Measurements from ENCODE around the gene POU4F1. TPM values are rescaled to one million over a fixed set of nuclear protein-coding genes. Genes with fewer than 3 reads are reported as not detected.
A peak's percentile ranks its signal among the peaks of the same experiment; 100 is the strongest.

The POU4F1 gene
- total and polyA plus RNA-seq, 2 of the 13 experiments (the other 11 are each of a cell fraction or from before 2014, with no cell fraction given): 1.0 to 1.1 TPM

- no peak for TF ChIP-seq ARID2 (CRISPR knock-in tag; IDR thresholded peaks at IDR 0.05; ENCODE audit: borderline replicate concordance)
- no peak for TF ChIP-seq ZNF598 (CRISPR knock-in tag; IDR thresholded peaks at IDR 0.05; ENCODE audit: borderline replicate concordance)
- no peak for TF ChIP-seq PLRG1 (conservative IDR thresholded peaks at IDR 0.05)
- no peak for TF ChIP-seq ZNF570 (CRISPR knock-in tag; IDR thresholded peaks at IDR 0.05; ENCODE audit: borderline replicate concordance)
- no peak for TF ChIP-seq ZNF891 (CRISPR knock-in tag; IDR thresholded peaks at IDR 0.05)
- TF ChIP-seq MIER3 (CRISPR knock-in tag; IDR thresholded peaks at IDR 0.05; ENCODE audit: borderline replicate concordance): no peak
- TF ChIP-seq MATR3 (CRISPR knock-in tag; IDR thresholded peaks at IDR 0.05): no peak
- TF ChIP-seq SP140L (CRISPR knock-in tag; IDR thresholded peaks at IDR 0.05; ENCODE audit: borderline replicate concordance): no peak
- TF ChIP-seq ZNF652 (CRISPR knock-in tag; IDR thresholded peaks at IDR 0.05; ENCODE audit: borderline replicate concordance, low read depth): no peak
- TF ChIP-seq ZNF672 (CRISPR knock-in tag; IDR thresholded peaks at IDR 0.05): no peak
- TF ChIP-seq KDM6A (CRISPR knock-in tag; IDR thresholded peaks at IDR 0.05; ENCODE audit: low read depth): no peak
- no peak for TF ChIP-seq ZNF460 (CRISPR knock-in tag; IDR thresholded peaks at IDR 0.05; ENCODE audit: borderline replicate concordance)
- no peak for TF ChIP-seq DRAP1 (CRISPR knock-in tag; IDR thresholded peaks at IDR 0.05)
- TF ChIP-seq PCBP1 (IDR thresholded peaks at IDR 0.05; ENCODE audit: borderline replicate concordance, low read depth, low read length): no peak
- TF ChIP-seq NAIF1 (CRISPR knock-in tag; IDR thresholded peaks at IDR 0.05; ENCODE audit: borderline replicate concordance): no peak
- TF ChIP-seq CHCHD3 (CRISPR knock-in tag; IDR thresholded peaks at IDR 0.05): no peak
- peak; percentile 38; the same call in 1 of the 2 replicates for TF ChIP-seq SALL1 (CRISPR knock-in tag; IDR thresholded peaks at IDR 0.05)
- no peak for TF ChIP-seq ZNF512 (CRISPR knock-in tag; IDR thresholded peaks at IDR 0.05)
- no peak for TF ChIP-seq ZNF513 (CRISPR knock-in tag; conservative IDR thresholded peaks at IDR 0.05)
- no peak for TF ChIP-seq ZMYM4 (CRISPR knock-in tag; IDR thresholded peaks at IDR 0.05)
- no peak for TF ChIP-seq ZNF556 (CRISPR knock-in tag; IDR thresholded peaks at IDR 0.05; ENCODE audit: borderline replicate concordance)
- TF ChIP-seq ATF2 (CRISPR knock-in tag; IDR thresholded peaks at IDR 0.05): no peak
- no peak for TF ChIP-seq MTA1 (CRISPR knock-in tag; IDR thresholded peaks at IDR 0.05; ENCODE audit: borderline replicate concordance)
- no peak for TF ChIP-seq ZNF777 (CRISPR knock-in tag; IDR thresholded peaks at IDR 0.05)
- no peak for TF ChIP-seq SIN3B (IDR thresholded peaks at IDR 0.05; ENCODE audit: low read length)
- peak; percentile 32; the same call in 1 of the 2 replicates for TF ChIP-seq SATB2 (CRISPR knock-in tag; IDR thresholded peaks at IDR 0.05)
- TF ChIP-seq RBFOX2 (IDR thresholded peaks at IDR 0.05; ENCODE audit: low read depth, low read length): no peak
- no peak for TF ChIP-seq MAFF (IDR thresholded peaks at IDR 0.05; ENCODE audit: low read depth, low read length)
- no peak for TF ChIP-seq ZIK1 (CRISPR knock-in tag; IDR thresholded peaks at IDR 0.05; ENCODE audit: borderline replicate concordance, low read depth)
- TF ChIP-seq ZNF746 (CRISPR knock-in tag; IDR thresholded peaks at IDR 0.05): no peak
Observed at GRCh38 chr13:78589206-78589605, 14.1 kb downstream of the POU4F1 start (continued).
